Subcutaneous abdominal adipose tissue (tissue), 5 donors: ENCODE results near the gene TOLLIP.

Experiments
- H3K27ac ChIP-seq: one replicate; pipeline ENCODE4 v1.7.0; 2013; ENCODE audit warnings: low read depth, mild to moderate bottlenecking, inconsistent platforms, low read length, moderate library complexity
- H3K27me3 ChIP-seq, 5 donors: one replicate each; pipeline ENCODE4 v1.7.0; 2013; ENCODE audit warnings: low read length in 5 of 5, inconsistent platforms in 1 of 5; ENCODE audit not compliant: control insufficient read depth in 5 of 5, insufficient read depth in 4 of 5
- H3K36me3 ChIP-seq, 5 donors: one replicate each; pipeline ENCODE4 v1.7.0; 2013; ENCODE audit warnings: low read length in 5 of 5; ENCODE audit not compliant: control insufficient read depth in 5 of 5, insufficient read depth in 5 of 5
- H3K4me1 ChIP-seq, 5 donors: one replicate each; pipeline ENCODE4 v1.7.0; 2013; ENCODE audit warnings: low read length in 5 of 5, mild to moderate bottlenecking in 3 of 5, moderate library complexity in 1 of 5; ENCODE audit not compliant: control insufficient read depth in 5 of 5, insufficient read depth in 5 of 5
- H3K4me3 ChIP-seq, 5 donors: one replicate each; pipeline ENCODE4 v1.7.0; 2013; ENCODE audit warnings: low read length in 5 of 5, low read depth in 1 of 5
- H3K9ac ChIP-seq, 5 donors: one replicate each; pipeline ENCODE4 v1.7.0; 2013; ENCODE audit warnings: low read length in 5 of 5, mild to moderate bottlenecking in 4 of 5, moderate library complexity in 3 of 5
- H3K9me3 ChIP-seq, 5 donors: one replicate each; pipeline ENCODE4 v1.7.0; 2013; ENCODE audit warnings: low read length in 5 of 5; ENCODE audit not compliant: control insufficient read depth in 5 of 5
- donor health status: healthy.
- donor health status: healthy.
- donor health status: healthy.
- donor health status: healthy.
- donor health status: healthy.

Gene TOLLIP

DNA sequence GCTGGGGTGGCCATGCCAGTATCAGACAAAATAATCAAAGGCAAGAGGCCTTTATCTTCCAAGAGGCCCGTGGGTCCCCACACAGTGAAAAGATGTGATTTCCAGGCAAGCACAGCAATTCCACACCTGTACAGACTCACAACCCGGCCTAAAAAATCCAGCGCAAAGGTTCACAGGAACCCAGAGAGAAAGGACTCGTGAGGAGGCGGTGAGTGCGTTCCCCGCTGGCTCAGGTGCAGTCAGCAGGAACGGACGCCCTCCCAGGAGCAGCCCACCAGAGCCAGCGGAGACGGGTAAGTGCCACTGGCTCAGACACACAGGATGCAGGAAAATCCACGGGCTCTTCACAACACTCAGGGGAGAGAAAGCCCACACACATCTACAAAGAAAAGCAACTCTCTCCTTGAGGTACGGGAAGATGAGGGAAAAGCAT, 4.4 kb downstream of the TOLLIP start:
- peak overlapping the region in 1 of 5 donors; percentile 23 for H3K9ac ChIP-seq
- H3K4me3 ChIP-seq: no peak overlapping the region
- H3K4me1 ChIP-seq: peaks cover 2 to 59% (median 47%) of the 10 kb centered on the region in 5 donors
- peaks cover 0 to 22% (median 7%) of the 10 kb centered on the region in 5 donors for H3K36me3 ChIP-seq
- H3K9me3 ChIP-seq: no peaks in the 10 kb centered on the region
- no peaks in the 10 kb centered on the region for H3K27me3 ChIP-seq
- no peak overlapping the region for H3K27ac ChIP-seq

DNA sequence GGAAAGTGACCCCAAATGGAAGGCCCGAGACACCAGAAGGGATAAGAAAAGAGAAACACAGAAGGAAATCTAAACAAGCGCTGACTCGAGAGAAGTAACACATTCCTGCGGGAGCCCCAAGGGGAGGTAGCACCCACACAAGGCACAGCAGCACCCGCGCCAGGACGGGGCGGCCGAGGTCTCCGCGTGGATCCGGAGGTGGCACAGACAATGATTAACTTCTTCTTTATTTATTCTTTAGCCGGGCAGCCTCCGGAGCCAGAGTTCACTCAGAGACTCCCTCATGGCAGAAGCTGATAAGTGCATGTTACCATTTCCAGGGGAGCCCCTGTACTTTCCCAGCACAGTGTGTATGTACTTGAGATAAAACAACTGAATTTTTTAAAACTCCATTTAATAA, 5.1 kb downstream of the TOLLIP start:
- Histone ChIP-seq H3K9ac (peak overlapping the region in 1 of 5 donors; percentile 29), H3K4me1 (peaks cover 2 to 60% (median 48%) of the 10 kb centered on the region in 5 donors), H3K36me3 (peaks cover 0 to 25% (median 9%) of the 10 kb centered on the region in 5 donors), H3K9me3 (no peaks in the 10 kb centered on the region), H3K27me3 (no peaks in the 10 kb centered on the region), H3K27ac (no peak overlapping the region), H3K4me3 (no peak overlapping the region)

DNA sequence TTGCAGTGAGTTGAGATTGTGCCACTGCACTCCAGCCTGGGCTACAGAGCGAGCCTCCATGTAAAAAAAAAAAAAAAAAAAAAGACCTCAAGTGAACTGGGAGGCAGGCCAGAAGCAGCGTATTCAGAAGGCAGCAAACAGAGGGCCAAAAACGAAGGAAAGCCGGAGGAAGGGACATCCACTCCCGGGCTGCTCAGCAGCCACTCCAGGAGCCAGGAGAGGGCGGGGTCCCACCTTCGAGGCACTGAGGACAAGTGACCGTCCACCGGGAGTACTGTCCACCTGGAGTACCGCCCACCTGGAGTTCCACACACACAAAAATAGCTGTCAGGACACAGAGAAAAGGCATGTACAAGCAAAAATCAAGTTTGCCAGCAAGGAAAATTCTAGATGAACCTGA, 5.5 kb downstream of the TOLLIP start:
- Histone ChIP-seq H3K27ac (no peak overlapping the region), H3K4me1 (peaks cover 2 to 63% (median 51%) of the 10 kb centered on the region in 5 donors), H3K27me3 (no peaks in the 10 kb centered on the region), H3K9ac (peak overlapping the region in 1 of 5 donors; percentile 29), H3K4me3 (no peak overlapping the region), H3K9me3 (no peaks in the 10 kb centered on the region), H3K36me3 (peaks cover 0 to 25% (median 9%) of the 10 kb centered on the region in 5 donors)

DNA sequence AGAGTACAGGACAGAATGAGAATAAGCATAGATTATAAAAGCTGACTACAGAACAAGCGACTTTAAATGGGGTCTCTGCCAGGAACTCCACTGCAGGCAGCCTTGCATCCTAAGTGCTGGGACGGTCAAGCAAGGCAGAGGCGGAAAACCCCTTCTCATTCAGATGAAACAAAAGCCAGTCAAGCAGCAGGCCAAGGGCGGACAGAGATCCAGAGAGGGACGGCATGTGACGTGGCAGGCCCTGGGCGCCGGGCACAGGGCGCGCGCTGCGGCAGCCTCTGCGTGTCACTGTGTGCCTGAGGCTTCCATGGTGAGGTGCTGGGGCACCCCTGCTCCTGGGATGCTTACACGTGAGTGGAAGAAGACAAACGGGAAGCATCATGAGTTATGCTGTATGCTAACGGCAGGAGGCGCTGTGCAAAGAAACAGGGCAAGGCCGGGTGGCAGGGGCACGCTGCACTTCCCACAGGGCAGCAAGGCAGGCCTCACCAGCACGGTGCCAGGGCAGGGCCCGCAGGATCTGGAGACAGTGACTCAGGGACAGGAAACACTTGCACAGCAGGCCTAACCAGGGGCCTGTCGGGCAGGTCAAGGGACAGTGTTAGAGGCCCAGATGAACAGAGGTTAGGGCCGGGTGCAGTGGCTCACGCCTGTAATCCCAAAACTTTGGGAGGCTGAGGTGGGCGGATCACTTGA, 6.2 kb downstream of the TOLLIP start:
- H3K4me1 ChIP-seq: peaks cover 2 to 62% (median 50%) of the 10 kb centered on the region in 5 donors
- peaks cover 0 to 25% (median 9%) of the 10 kb centered on the region in 5 donors for H3K36me3 ChIP-seq
- H3K4me3 ChIP-seq: no peak overlapping the region
- H3K9me3 ChIP-seq: no peaks in the 10 kb centered on the region
- H3K9ac ChIP-seq: peak overlapping the region in 1 of 5 donors; percentile 1
- no peaks in the 10 kb centered on the region for H3K27me3 ChIP-seq
- H3K27ac ChIP-seq: no peak overlapping the region

GRCh38 chr11:1302461-1303125, 6.8 kb downstream of the TOLLIP start:
- Histone ChIP-seq H3K9me3 (no peaks in the 10 kb centered on the region), H3K9ac (no peak overlapping the region), H3K36me3 (peaks cover 0 to 32% (median 15%) of the 10 kb centered on the region in 5 donors), H3K4me1 (peaks cover 4 to 62% (median 50%) of the 10 kb centered on the region in 5 donors), H3K4me3 (no peak overlapping the region), H3K27ac (no peak overlapping the region), H3K27me3 (no peaks in the 10 kb centered on the region)

- Histone ChIP-seq H3K27ac (no peak overlapping the region), H3K27me3 (no peaks in the 10 kb centered on the region), H3K9me3 (no peaks in the 10 kb centered on the region), H3K9ac (no peak overlapping the region), H3K36me3 (peaks cover 0 to 35% (median 20%) of the 10 kb centered on the region in 5 donors), H3K4me3 (no peak overlapping the region), H3K4me1 (peaks cover 4 to 57% (median 45%) of the 10 kb centered on the region in 5 donors)
Measured at GRCh38 chr11:1302041-1302460, 7.4 kb downstream of the TOLLIP start.

GRCh38 chr11:1301220-1302000, 8.0 kb downstream of the TOLLIP start:
- Histone ChIP-seq H3K27me3 (no peaks in the 10 kb centered on the region), H3K9me3 (no peaks in the 10 kb centered on the region), H3K4me1 (peaks cover 4 to 51% (median 40%) of the 10 kb centered on the region in 5 donors), H3K27ac (no peak overlapping the region), H3K4me3 (no peak overlapping the region), H3K36me3 (peaks cover 0 to 31% (median 19%) of the 10 kb centered on the region in 5 donors), H3K9ac (no peak overlapping the region)

- Histone ChIP-seq H3K27ac (no peak overlapping the region), H3K27me3 (no peaks in the 10 kb centered on the region), H3K9me3 (no peaks in the 10 kb centered on the region), H3K9ac (no peak overlapping the region), H3K4me1 (peaks cover 4 to 49% (median 39%) of the 10 kb centered on the region in 5 donors), H3K36me3 (peaks cover 0 to 33% (median 19%) of the 10 kb centered on the region in 5 donors), H3K4me3 (no peak overlapping the region)
Measured at GRCh38 chr11:1300569-1301187, 8.8 kb downstream of the TOLLIP start.

GRCh38 chr11:1300121-1300520, 9.3 kb downstream of the TOLLIP start:
- no peaks in the 10 kb centered on the region for H3K9me3 ChIP-seq
- H3K4me3 ChIP-seq: no peak overlapping the region
- no peak overlapping the region for H3K9ac ChIP-seq
- peaks cover 0 to 32% (median 17%) of the 10 kb centered on the region in 5 donors for H3K36me3 ChIP-seq
- no peaks in the 10 kb centered on the region for H3K27me3 ChIP-seq
- no peak overlapping the region for H3K27ac ChIP-seq
- H3K4me1 ChIP-seq: peaks cover 2 to 49% (median 39%) of the 10 kb centered on the region in 5 donors
